ENCODE results near the gene PKN1.
"Not testable (repeated sequence)": the region's sequence is repeated elsewhere in the genome, so short reads cannot be mapped to it uniquely, and the experiment has no call there.

The PKN1 gene

GRCh38 chr19:14487370-14488125 is 54.4 kb downstream of the PKN1 start:
- no peak for DNase-seq (ENCODE audit: low read depth in 2 of 2)

DNA sequence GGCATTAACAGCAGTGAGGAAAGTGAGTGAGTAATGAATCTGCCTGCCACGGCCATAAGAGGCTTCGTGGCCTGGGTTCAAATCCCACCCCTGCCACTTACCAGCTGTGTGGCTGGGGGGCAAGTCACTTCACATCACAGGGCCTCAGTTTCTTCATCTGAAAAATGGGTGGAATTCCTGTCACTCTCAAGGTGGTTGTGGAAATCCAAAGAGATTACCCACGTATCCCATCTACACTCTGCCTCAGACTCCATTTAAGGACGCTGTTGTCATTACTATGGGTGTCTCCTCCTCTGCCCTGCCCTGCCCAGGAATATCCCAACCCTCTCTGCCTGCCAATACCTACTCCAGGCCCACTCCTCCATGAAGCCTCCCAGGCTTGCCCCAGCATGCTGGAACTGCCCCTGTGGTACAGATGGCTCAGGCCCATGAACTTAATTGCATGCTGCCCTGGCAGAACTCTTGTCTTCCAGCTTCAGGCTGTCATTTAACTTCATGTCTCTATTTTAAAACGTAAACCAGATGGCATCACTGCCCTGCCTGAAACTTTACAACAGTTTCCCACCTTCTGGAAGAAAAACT is 59.7 kb downstream of the PKN1 start:
- DNase-seq (ENCODE audit: low read depth in 2 of 2) = no peak

GRCh38 chr19:14494411-14494810 is 61.3 kb downstream of the PKN1 start:
- no peak for DNase-seq (ENCODE audit: low read depth in 2 of 2)

- no peak for DNase-seq (ENCODE audit: low read depth in 2 of 2)
Observed at GRCh38 chr19:14494910-14495671, 62.0 kb downstream of the PKN1 start.

DNA sequence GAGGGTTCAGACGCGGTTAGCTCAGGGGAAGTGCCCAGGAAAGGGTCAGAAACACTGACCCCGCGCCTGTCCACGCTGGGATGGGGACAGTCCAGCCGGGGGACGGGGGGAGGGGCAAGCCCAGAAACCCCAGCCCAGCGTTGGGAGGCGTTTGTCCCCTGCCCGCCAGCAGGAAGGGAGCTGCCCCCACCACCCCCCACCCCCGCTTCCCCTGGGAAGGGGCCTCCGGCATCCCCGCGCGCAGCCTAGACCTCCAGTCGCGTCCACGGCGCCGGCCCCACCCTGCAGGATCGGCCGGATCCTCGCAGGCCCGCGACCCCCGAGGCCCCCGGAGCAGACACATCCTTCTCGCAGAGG is 62.5 kb downstream of the PKN1 start:
- DNase-seq (ENCODE audit: low read depth in 2 of 2) = no peak

DNA sequence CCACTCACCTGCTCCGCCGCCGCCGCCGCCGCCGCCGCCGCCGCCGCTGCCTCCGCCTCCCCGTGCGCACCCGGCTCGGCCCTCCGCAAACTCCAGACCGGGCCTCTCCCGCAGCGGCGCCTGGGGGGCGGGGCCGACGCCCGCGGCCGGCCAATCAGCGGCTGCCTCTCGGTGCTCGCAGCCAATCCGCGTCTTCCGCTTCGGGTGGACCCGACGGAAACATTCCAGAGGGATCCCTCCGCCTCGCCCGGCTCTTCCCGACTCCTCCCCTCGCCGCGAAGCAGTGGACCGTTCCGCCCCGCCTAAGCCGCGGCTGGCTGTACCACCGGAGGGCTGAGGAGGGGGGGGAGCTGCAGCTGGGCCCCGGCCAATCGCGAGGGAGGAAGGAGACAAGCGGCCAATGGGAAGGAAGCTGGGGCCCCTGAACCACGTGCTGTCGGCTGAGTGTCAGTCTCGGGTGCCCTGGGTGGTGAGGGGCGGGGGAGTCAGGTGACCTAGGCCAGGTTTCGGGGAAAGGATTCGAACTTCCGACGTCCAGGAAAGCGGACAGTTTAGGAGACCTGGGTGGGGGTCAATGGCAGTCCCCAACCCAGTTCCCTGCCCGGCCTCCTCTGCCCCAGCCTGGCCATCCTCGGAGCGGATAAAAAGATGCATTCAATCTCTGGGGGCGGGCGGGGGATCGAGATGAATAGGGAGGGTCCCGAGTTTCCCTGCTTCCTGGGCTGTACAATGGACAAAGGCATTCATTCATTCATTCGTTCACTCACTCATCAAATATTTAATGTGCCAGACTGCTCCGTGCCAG is 63.1 kb downstream of the PKN1 start, which contains the start of gene GIPC1:
GIPC1 (minus strand) TSS at position 99 of the 805 bp plus-strand sequence. CDS start 13,151 bp downstream, outside the sequence.
- DNase-seq (ENCODE audit: low read depth in 2 of 2) = peak; percentile 72 to 81

GRCh38 chr19:14496834-14497227 is 63.7 kb downstream of the PKN1 start:
- DNase-seq (ENCODE audit: low read depth in 2 of 2) = no peak

DNA sequence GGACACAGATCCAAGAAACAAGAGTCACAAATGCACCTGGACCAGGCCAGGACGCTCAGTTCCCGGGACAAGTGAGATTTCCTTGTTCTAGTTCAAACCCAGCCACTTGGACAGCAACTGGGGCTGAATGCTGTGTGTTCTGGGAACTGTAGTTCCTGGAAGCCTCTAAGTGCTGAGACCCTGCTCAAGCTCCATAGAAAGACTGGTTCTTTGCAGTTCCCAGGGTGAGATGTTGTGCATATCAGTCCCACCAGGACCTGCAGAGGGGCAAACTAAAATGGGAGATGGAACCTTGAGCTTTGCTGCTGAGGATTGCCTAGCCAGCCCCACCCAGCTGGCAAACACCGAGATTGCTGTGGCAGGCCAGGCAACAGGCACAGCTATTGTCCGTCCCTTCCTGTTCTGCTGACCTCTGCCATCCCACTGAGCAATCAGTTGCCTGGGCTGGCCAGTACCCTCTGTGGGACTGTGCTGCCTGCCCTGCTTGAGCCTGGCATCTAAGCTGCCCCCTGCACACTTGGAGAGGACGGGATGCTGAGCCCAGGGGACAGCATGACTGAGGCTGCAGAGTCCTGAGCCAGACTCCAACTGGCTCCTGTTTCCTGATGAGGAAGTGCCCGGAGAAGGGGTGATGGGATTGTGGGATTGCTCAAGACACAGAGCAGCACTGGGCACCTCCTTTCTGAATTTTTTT is 64.3 kb downstream of the PKN1 start:
- DNase-seq (ENCODE audit: low read depth in 2 of 2) = no peak

DNA sequence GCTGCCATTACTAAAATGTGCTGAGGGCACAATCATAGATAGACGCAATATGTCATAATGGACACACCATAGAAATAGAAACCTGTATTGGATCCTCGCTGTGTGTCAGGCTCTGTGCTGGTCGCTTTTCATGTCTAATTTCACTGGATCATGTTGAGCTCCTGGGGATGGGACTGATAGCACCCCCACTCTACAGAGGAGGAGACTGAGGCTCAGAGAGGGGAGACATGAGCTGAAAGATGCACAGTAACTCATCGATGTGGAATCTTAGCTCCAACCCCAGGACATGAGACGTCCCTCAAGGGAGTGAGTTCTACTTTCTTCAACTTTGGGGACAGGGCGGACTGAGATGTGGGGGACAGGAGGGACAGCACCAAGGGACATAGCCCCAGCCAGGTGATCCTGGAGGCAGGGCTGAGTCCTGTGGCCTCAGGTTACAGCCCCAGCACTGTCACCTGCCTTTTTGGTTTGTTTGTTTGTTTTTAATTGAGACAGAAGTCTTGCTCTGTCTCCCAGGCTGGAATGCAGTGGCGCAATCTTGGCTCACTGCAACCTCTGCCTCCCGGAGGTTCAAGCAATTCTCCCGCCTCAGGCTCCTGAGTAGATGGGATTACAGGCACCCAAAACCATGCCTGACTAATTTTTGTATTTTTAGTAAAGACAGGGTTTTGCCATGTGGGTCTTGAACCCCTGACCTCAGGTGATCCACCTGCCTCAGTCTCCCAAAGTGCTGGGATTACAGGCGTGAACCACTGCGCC is 69.4 kb downstream of the PKN1 start:
- DNase-seq (ENCODE audit: low read depth in 2 of 2) = no peak

DNA sequence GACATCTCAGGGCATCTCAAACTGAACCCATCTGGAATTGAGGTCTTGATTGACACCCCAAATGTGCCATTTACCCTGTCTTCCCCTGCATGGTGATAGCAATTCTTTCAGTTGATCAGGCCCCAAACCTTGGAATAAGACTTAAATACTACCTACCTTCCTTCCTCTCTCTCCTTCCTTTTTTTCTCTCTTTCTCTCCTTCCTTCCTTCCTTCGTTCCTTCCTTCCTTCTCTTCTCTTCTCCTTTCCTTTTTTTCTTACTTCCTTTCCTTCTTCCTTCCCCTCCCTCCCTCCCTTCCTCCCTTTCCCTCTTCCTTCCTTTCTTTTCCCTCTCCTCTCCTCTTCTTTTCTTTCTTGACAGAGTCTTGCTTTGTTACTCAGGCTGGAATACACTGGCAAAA is 70.2 kb downstream of the PKN1 start:
- no peak for DNase-seq (ENCODE audit: low read depth in 2 of 2)

- not testable (repeated sequence) for DNase-seq (ENCODE audit: low read depth in 2 of 2)
Observed at GRCh38 chr19:14504575-14504974, 71.5 kb downstream of the PKN1 start.

GRCh38 chr19:14505488-14506239 is 72.6 kb downstream of the PKN1 start:
- peak; percentile 63 to 79 for DNase-seq (ENCODE audit: low read depth in 2 of 2)

DNA sequence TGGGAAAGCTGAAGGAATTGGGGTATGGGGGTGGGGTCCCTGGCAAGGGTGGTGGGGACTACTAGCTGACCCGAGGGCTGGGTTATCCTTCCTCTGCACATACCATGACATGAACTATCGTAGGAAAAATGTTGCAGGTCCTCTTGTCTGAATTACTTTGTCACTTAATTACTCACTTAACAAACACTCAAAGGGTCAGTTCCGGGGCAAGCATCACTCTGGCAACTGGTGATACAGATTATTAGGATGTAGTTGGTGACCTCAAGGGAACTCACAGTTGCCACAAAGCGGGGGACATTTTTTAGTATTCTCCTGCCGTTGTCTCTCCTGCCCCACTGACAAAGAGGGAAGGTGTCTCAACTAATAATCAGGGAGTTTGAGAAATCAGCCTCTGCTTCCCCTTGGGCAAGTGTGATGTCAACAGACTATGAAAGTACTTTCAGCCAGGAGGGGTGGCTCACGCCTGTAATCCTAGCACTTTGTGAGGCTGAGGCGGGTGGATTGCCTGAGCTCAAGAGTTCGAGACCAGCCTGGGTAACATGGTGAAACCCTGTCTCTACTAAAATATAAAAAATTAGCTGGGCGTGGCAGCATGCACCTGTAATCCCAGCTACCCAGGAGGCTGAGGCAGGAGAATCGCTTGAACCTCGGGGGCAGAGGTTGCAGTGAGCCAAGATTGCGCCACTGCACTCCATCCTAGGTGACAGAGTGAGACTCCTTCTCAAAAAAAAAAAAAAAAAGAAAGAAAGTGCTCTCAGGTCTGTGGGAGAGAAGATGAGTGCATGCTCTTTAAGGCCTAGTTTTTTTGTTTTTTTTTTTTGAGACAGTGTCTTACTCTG is 74.8 kb downstream of the PKN1 start:
- no peak for DNase-seq (ENCODE audit: low read depth in 2 of 2)

DNA sequence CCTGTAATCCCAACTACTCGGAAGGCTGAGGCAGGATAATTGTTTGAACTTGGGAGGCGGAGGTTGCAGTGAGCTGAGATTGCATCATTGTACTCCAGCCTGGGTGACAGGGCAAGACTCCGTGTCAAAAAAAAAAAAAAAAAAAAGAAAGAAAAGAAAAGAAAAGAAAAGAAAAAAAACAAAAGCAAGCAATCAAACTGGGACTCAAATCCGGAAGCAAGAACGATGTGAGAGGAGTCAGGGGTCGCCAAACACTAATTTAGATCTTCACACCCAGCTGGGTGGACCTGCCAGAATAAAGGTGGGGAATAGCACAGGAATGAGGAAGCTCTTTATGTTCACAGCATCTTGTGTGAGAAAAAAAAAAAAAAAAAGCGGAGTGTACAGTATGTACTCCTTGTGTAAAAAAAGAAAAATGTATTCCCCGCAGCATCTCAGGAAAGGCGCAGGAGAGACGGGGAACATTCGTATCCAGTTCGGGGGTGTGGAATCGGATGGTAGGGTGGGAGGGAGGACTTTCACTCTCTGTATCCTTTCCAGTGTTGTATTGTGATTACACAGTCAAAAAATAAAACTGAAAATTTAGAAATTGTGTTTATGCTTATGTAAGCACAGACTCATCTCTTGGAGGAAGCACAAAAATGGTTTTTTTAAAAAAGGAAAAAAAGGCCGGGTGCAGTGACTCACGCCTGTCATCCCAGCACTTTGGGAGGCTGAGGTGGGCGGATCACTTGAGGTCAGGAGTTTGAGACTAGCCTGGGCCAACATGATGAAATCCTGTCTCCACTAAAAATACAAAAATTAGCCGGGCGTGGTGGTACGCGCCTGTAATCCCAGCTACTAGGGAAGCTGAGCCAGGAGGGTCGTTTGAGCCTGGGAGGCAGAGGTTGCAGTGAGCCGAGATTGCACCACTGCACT is 77.5 kb downstream of the PKN1 start:
- no peak for DNase-seq (ENCODE audit: low read depth in 2 of 2)

DNA sequence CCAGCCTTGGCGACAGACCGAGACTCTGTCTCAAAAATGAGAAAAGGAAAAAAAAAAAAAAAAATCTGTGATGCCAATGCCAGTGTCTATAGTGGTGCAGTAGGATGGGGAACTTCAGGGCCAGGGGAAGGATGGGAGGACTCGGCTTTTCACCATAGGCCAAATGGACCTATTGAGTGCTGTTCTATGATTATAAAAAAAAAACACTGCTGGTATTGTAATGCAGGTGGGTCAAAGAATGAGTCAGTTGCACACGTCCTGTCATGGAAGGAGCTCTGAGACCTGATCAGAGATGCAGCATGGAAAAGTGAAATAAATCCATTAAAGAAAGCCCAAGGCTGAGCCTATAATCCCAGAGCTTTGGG is 78.1 kb downstream of the PKN1 start:
- DNase-seq (ENCODE audit: low read depth in 2 of 2) = no peak

- DNase-seq (ENCODE audit: low read depth in 2 of 2) = no peak
Observed at GRCh38 chr19:14512406-14512961, 79.4 kb downstream of the PKN1 start.

DNA sequence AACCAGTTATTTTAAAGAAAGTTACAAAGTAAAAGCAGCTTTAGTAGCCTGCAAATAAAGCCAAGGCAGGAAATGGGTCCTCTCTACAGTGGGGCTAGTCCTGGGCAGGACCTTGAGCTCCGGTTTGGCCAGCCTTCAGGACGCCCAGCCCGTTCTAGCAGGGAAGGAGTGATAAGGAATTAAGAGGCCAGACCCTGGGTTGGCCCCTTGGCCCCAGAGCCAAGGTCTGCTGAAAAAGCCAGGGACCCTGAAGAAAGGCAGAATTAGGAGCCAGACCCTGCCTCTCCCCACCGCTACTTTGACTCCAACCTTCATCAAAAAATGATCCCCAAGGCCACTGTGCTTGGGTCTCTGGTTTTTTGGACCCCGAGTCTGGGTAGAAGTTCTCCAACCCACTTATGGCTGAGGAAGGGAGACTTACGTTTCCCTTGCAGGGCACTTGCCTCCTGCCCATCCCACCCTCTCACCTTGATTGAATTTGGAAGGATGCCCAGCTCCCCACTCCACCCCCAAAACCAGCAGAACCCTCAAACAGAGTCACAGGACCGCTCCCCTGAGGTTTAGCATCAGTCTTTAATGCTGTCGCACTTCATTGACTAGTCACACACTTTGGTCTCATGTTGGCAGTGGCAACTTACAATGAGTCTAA is 81.2 kb downstream of the PKN1 start:
- no peak for DNase-seq (ENCODE audit: low read depth in 2 of 2)
